K562 (cell line): ENCODE data around the gene GFRAL. TPM values are rescaled to one million over a fixed set of nuclear protein-coding genes. Genes with fewer than 3 reads are reported as not detected.

Experiments used
- ATAC-seq: fragments of 200-7000 bp; cut with Tn5 transposase; 3 replicates; pipeline ENCODE4 v1.9.1; 2020; ENCODE audit warnings: moderate library complexity
- BruUV-seq: library from RNA; stranded (reverse); fragments of 400-500 nt; replicated peaks from 2 replicates; lab custom pipeline; 2021; lab: Mats Ljungman, UMichigan
- CTCF ChIA-PET: fragments of 300-600 bp; formaldehyde crosslinking; extraction: SDS; loops from one replicate; lab custom pipeline; 2021; ENCODE audit warnings: low intra/inter-chr PET ratio; lab: Yijun Ruan, JAX
- POLR2A ChIA-PET: fragments of 300-600, 350-650 bp; sonication (Branson Sonifier 250); formaldehyde crosslinking; extraction: SDS; loops from one replicate; lab custom pipeline; 2021; ENCODE audit warnings: antibody characterized with exemption, inconsistent platforms; lab: Yijun Ruan, JAX
- DNase-seq, 4 experiments: peaks; one replicate each; pipeline versions ENCODE4 v3.0.0 to v3.0.0-alpha.2; 2011 to 2018; ENCODE audit warnings: low spot score in 3 of 4, mixed read lengths in 3 of 4; ENCODE audit errors: extremely low read depth in 1 of 4
- FAIRE-seq: peaks from 2 replicates; lab custom pipeline; 2011; peaks lifted over from hg19 to GRCh38; lab: Jason Lieb, UNC
- H2AFZ ChIP-seq: 2 replicates; pipeline ENCODE4 v1.6.0; 2011; ENCODE audit warnings: low read depth, low read length, control low read depth, inconsistent platforms
- H3K27ac ChIP-seq: fragments of 200-600 bp; 3 replicates; pipeline ENCODE4 v1.8.0; 2011; ENCODE audit warnings: low read depth, mild to moderate bottlenecking, control low read depth, inconsistent platforms, low read length, moderate library complexity, mixed read lengths; ENCODE audit errors: extremely low read depth
- H3K27me3 ChIP-seq, 2 experiments: fragments of 300-600 bp in 1 of 2; 2 replicates in 1 of 2; 3 replicates in 1 of 2; pipeline versions ENCODE4 v1.6.0 to v1.8.0; 2011; ENCODE audit warnings: inconsistent platforms in 2 of 2, low read length in 2 of 2, mild to moderate bottlenecking in 1 of 2, mixed read lengths in 1 of 2, moderate library complexity in 1 of 2; ENCODE audit not compliant: control insufficient read depth in 2 of 2, insufficient read depth in 2 of 2
- H3K36me3 ChIP-seq: fragments of 300-600 bp; 3 replicates; pipeline ENCODE4 v1.8.0; 2011; ENCODE audit warnings: mild to moderate bottlenecking, low read length, inconsistent platforms; ENCODE audit not compliant: control insufficient read depth, insufficient read depth
- H3K4me1 ChIP-seq, 2 experiments: fragments of 200-600 bp in 1 of 2; replicated peaks in 1 of 2; 2 replicates in 1 of 2; 3 replicates in 1 of 2; pipeline versions ENCODE4 v1.5.1 to v1.8.0; 2011; ENCODE audit warnings: inconsistent platforms in 2 of 2, low read length in 2 of 2, mild to moderate bottlenecking in 1 of 2, mixed read lengths in 1 of 2, moderate library complexity in 1 of 2; ENCODE audit not compliant: control insufficient read depth in 2 of 2, insufficient read depth in 2 of 2
- H3K4me2 ChIP-seq: 2 replicates; pipeline ENCODE4 v1.6.1; 2011; ENCODE audit warnings: low read length, control low read depth, inconsistent platforms, mixed read lengths; ENCODE audit not compliant: insufficient read depth
- H3K4me3 ChIP-seq: fragments of 200-600 bp; sonication (generic), shearing (Covaris generic); 2 replicates; pipeline ENCODE4 v1.5.1; 2016; ENCODE audit warnings: control low read depth, inconsistent platforms
- H3K79me2 ChIP-seq: fragments of 200-600 bp; 3 replicates; pipeline ENCODE4 v1.8.0; 2011; ENCODE audit warnings: low read length, inconsistent platforms; ENCODE audit not compliant: control insufficient read depth, insufficient read depth
- H3K9ac ChIP-seq, 2 experiments: 2 replicates each; pipeline versions ENCODE4 v1.6.0 to v1.6.1; 2011; ENCODE audit warnings: low read depth in 2 of 2, low read length in 2 of 2, control low read depth in 1 of 2, inconsistent platforms in 1 of 2, mild to moderate bottlenecking in 1 of 2, mixed read lengths in 1 of 2; ENCODE audit not compliant: insufficient read depth in 1 of 2
- H3K9me1 ChIP-seq: one replicate; pipeline ENCODE4 v1.6.0; 2011; ENCODE audit warnings: inconsistent platforms, mild to moderate bottlenecking, low read length, moderate library complexity; ENCODE audit not compliant: control insufficient read depth, insufficient read depth
- H3K9me3 ChIP-seq: replicated peaks from 2 replicates; pipeline ENCODE4 v1.5.1; 2011; ENCODE audit warnings: low read depth, low read length, inconsistent platforms; ENCODE audit not compliant: control insufficient read depth, insufficient read depth
- H4K20me1 ChIP-seq: replicated peaks from 2 replicates; pipeline ENCODE4 v1.6.1; 2011; ENCODE audit warnings: low read length, inconsistent platforms, mixed read lengths; ENCODE audit not compliant: control insufficient read depth, insufficient read depth
- ATF2 ChIP-seq: sonication (generic); formaldehyde crosslinking; IDR thresholded peaks from 2 replicates; pipeline ENCODE4 v1.8.1; 2022; ENCODE audit warnings: missing genetic modification reagents
- CEBPZ ChIP-seq: fragments of 150-350 bp; IDR thresholded peaks from 2 replicates; pipeline ENCODE4 v1.6.1; 2014; ENCODE audit warnings: low read depth, mild to moderate bottlenecking, low read length, borderline replicate concordance
- ELF4 ChIP-seq: fragments of 450-650 bp; formaldehyde crosslinking; IDR thresholded peaks from 2 replicates; pipeline ENCODE4 v1.4.0; 2022; ENCODE audit warnings: missing genetic modification characterization
- HOXB6 ChIP-seq: fragments of 250-450 bp; sonication (Bioruptor Pico); IDR thresholded peaks from 2 replicates; pipeline ENCODE4 v1.5.1; 2022; ENCODE audit warnings: mild to moderate bottlenecking, borderline replicate concordance
- ILF3 ChIP-seq: fragments of 450-650 bp; IDR thresholded peaks from 2 replicates; pipeline ENCODE4 v1.6.1; 2018; ENCODE audit warnings: antibody characterized with exemption, mild to moderate bottlenecking, moderate library complexity, borderline replicate concordance
- KAT2B ChIP-seq: IDR thresholded peaks from one replicate; pipeline ENCODE4 v1.6.1; 2012; ENCODE audit warnings: low read depth, mild to moderate bottlenecking, control low read depth, inconsistent platforms, low read length, moderate library complexity
- KDM2B ChIP-seq: fragments of 250-450 bp; sonication (Bioruptor Pico); IDR thresholded peaks from 2 replicates; pipeline ENCODE4 v1.8.0; 2021; ENCODE audit warnings: mild to moderate bottlenecking, moderate library complexity
- MAX ChIP-seq: sonication (generic); formaldehyde crosslinking; IDR thresholded peaks from 2 replicates; pipeline ENCODE4 v1.9.0; 2022; ENCODE audit warnings: mild to moderate bottlenecking, missing genetic modification reagents
- NCOA2 ChIP-seq, 2 experiments: fragments of 450-650 bp; IDR thresholded peaks; 2 replicates each; pipeline ENCODE4 v1.6.1; 2018; ENCODE audit warnings: mild to moderate bottlenecking in 2 of 2, moderate library complexity in 1 of 2; ENCODE audit not compliant: partially characterized antibody in 2 of 2
- POLR3A ChIP-seq: IDR thresholded peaks from 2 replicates; pipeline ENCODE4 v1.6.1; 2011; ENCODE audit warnings: borderline replicate concordance, mild to moderate bottlenecking, moderate library complexity; ENCODE audit not compliant: insufficient read length, insufficient read depth; ENCODE audit errors: extremely low read depth
- PPARD ChIP-seq: fragments of 250-450 bp; sonication (Bioruptor Pico); IDR thresholded peaks from 2 replicates; pipeline ENCODE4 v1.8.0; 2022; ENCODE audit warnings: inconsistent platforms, mild to moderate bottlenecking, moderate library complexity
- SMAD2 ChIP-seq: fragments of 150-350 bp; IDR thresholded peaks from 2 replicates; pipeline ENCODE4 v1.6.1; 2014; ENCODE audit warnings: low read depth, mild to moderate bottlenecking, low read length
- TEAD1 ChIP-seq, 2 experiments: fragments of 450-650 bp in 1 of 2; sonication (generic) in 1 of 2; formaldehyde crosslinking; IDR thresholded peaks; 2 replicates each; pipeline versions ENCODE4 v1.4.0 to v1.8.0; 2020 to 2022; ENCODE audit warnings: mild to moderate bottlenecking in 2 of 2, missing genetic modification reagents in 1 of 2
- ZBTB8A ChIP-seq: fragments of 450-650 bp; IDR thresholded peaks from 2 replicates; pipeline ENCODE4 v1.6.1; 2018; ENCODE audit warnings: mild to moderate bottlenecking, moderate library complexity; ENCODE audit not compliant: partially characterized antibody
- ZFP1 ChIP-seq: fragments of 450-650 bp; formaldehyde crosslinking; IDR thresholded peaks from 2 replicates; pipeline ENCODE4 v1.4.0; 2020; ENCODE audit warnings: mild to moderate bottlenecking, mixed read lengths
- ZNF175 ChIP-seq: fragments of 200-800 bp; sonication (Bioruptor generic); IDR thresholded peaks from 2 replicates; pipeline ENCODE4 v1.6.1; 2016; ENCODE audit warnings: low read depth, mild to moderate bottlenecking, missing genetic modification characterization, missing compliant biosample characterization
- ZNF644 ChIP-seq: fragments of 200-800 bp; sonication (Bioruptor generic); IDR thresholded peaks from 2 replicates; pipeline ENCODE4 v1.6.1; 2016; ENCODE audit warnings: low read depth, missing genetic modification characterization, missing compliant biosample characterization
- WGBS: fragments of 100-300 bp; shearing (Covaris generic); methylation state at CpG from one replicate; pipeline ENCODE4 v1.1.6; 2016; ENCODE audit warnings: low coverage, mixed read lengths; ENCODE audit not compliant: insufficient coverage; ENCODE audit errors: missing lambda C conversion rate; 5-methylcytosine and 5-hydroxymethylcytosine counted together
- in situ Hi-C: fragments of 300-500 bp; cut with MboI; formaldehyde crosslinking; loops from 4 replicates; pipeline ENCODE4 v1.15.0; 2018; ENCODE audit warnings: inconsistent platforms, mixed read lengths
- intact Hi-C: fragments of 100-400 bp; cut with micrococcal nuclease; formaldehyde crosslinking; loops from 2 replicates; pipeline ENCODE4 v1.14.2; 2022
- polyA plus RNA-seq, 8 experiments: library from polyadenylated mRNA; depleted of rRNA in 4 of 8; stranded (reverse) in 5 of 8; unstranded in 3 of 8; fragments of >200 nt; fragmentation: Nextera tagmentation in 2 of 8; fragmentation: Illumina TruSeq in 1 of 8; extraction: Ambion mirVana in 2 of 8; extraction: Trizol in 1 of 8; gene quantifications; 2 replicates each; pipeline versions ENCODE4 v1.2.1 to v1.2.3, GENCODE V29; 2011 to 2014; ENCODE audit warnings: inconsistent platforms in 1 of 8, missing spikeins in 1 of 8
- total RNA-seq, 7 experiments: library from RNA; depleted of rRNA in 6 of 7; stranded (reverse); fragments of >200 nt in 6 of 7; fragmentation: Illumina TruSeq in 2 of 7; extraction: Trizol in 2 of 7; gene quantifications; 2 replicates each; pipeline versions ENCODE4 v1.2.1 to v1.2.3, GENCODE V29; 2011 to 2021; ENCODE audit warnings: low replicate concordance in 1 of 7

The GFRAL gene
- total and polyA plus RNA-seq, 9 of the 15 experiments (the other 6 are each of a cell fraction or from before 2014, with no cell fraction given): not detected

GRCh38 chr6:55277646-55278045, 49.6 kb upstream of the GFRAL start (continued):
- TF ChIP-seq ILF3 (no peak), POLR3A (no peak), ZBTB8A (no peak), ZNF644 (no peak), ZNF175 (CRISPR knock-in tag) (no peak), HOXB6 (no peak), NCOA2 (IDR thresholded peaks at IDR 0.05; ENCODE audit: partially characterized antibody in 2 of 2) (no peak), ZFP1 (CRISPR knock-in tag) (no peak)

GRCh38 chr6:55281215-55281614, 46.1 kb upstream of the GFRAL start:
- intact Hi-C loops (no loop called here), in situ Hi-C loops (no loop called here)
- no peak for TF ChIP-seq ELF4 (CRISPR knock-in tag)
- no peak for TF ChIP-seq MAX (CRISPR knock-in tag)
- TF ChIP-seq KDM2B (CRISPR knock-in tag): no peak
- TF ChIP-seq SMAD2: no peak
- no peak for TF ChIP-seq KAT2B
- TF ChIP-seq TEAD1 (CRISPR knock-in tag; IDR thresholded peaks at IDR 0.05): no peak
- no peak for TF ChIP-seq PPARD (CRISPR knock-in tag)
- no peak for TF ChIP-seq CEBPZ
- no peak for TF ChIP-seq ATF2 (CRISPR knock-in tag)
- no peak overlapping the region for H3K4me2 ChIP-seq
- H3K9me3 ChIP-seq: no peaks in the 10 kb centered on the region; the same call in 1 of the 2 replicates
- FAIRE-seq: no peak
- CTCF ChIA-PET: no interaction called here
- no peak overlapping the region for H3K27ac ChIP-seq
- H3K9ac ChIP-seq: no peak overlapping the region
- no peak overlapping the region for H3K4me3 ChIP-seq
- no peak overlapping the region for H2AFZ ChIP-seq
- H3K27me3 ChIP-seq: no peaks in the 10 kb centered on the region
- H3K36me3 ChIP-seq: no peaks in the 10 kb centered on the region
- ATAC-seq: no peak
- POLR2A ChIA-PET: no interaction called here
- no peaks in the 10 kb centered on the region for H4K20me1 ChIP-seq
- BruUV-seq: no TSS peak
- no peaks in the 10 kb centered on the region for H3K4me1 ChIP-seq
- no peak for DNase-seq
- 0% methylated on average over 4 of the region's 4 CpGs for WGBS
- H3K9me1 ChIP-seq: no peaks in the 10 kb centered on the region
- H3K79me2 ChIP-seq: no peaks in the 10 kb centered on the region
